22Rv1 (cell line): ENCODE data around the gene AXIN2.

Source experiments
- ZFX ChIP-seq: fragments of 450-650 bp; IDR thresholded peaks from 2 replicates; pipeline ENCODE4 v1.6.1; 2017; ENCODE audit warnings: antibody characterized with exemption, borderline replicate concordance
- TF ChIP-seq, protein P1 (sequence below): fragments of 450-650 bp; IDR thresholded peaks from 2 replicates; pipeline ENCODE4 v1.5.1; 2017; ENCODE audit warnings: mild to moderate bottlenecking

- TF ChIP-seq, protein P1, sequence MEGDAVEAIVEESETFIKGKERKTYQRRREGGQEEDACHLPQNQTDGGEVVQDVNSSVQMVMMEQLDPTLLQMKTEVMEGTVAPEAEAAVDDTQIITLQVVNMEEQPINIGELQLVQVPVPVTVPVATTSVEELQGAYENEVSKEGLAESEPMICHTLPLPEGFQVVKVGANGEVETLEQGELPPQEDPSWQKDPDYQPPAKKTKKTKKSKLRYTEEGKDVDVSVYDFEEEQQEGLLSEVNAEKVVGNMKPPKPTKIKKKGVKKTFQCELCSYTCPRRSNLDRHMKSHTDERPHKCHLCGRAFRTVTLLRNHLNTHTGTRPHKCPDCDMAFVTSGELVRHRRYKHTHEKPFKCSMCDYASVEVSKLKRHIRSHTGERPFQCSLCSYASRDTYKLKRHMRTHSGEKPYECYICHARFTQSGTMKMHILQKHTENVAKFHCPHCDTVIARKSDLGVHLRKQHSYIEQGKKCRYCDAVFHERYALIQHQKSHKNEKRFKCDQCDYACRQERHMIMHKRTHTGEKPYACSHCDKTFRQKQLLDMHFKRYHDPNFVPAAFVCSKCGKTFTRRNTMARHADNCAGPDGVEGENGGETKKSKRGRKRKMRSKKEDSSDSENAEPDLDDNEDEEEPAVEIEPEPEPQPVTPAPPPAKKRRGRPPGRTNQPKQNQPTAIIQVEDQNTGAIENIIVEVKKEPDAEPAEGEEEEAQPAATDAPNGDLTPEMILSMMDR = no peak
- no peak for TF ChIP-seq ZFX
These were observed 42.0 kb downstream of the AXIN2 start for GRCh38 chr17:65519462-65519861.
